ENCODE data around the gene DEFB132. TPM values are rescaled to one million over a fixed set of nuclear protein-coding genes. Genes with fewer than 3 reads are reported as not detected.

The DEFB132 gene
- total and polyA plus RNA-seq, 2 donors (not counting 1 experiment from before 2014, with no cell fraction given), result not detected

- Histone ChIP-seq H3K4me3 (replicated peaks in 1 of 4; ENCODE audit: control extremely low read depth in 1 of 4, insufficient read depth in 1 of 4, low read depth in 3 of 4, low read length in 4 of 4) (no peak overlapping the region), H3K9me3 (ENCODE audit: control insufficient read depth, insufficient read depth, low read depth, low read length) (no peaks in the 10 kb centered on the region), H3K27ac (ENCODE audit: insufficient read depth, low read length) (no peak overlapping the region), H3K9ac (ENCODE audit: insufficient read depth, low read length) (no peak overlapping the region), H4K20me1 (ENCODE audit: control insufficient read depth, extremely low read depth, insufficient read depth, low read length) (no peaks in the 10 kb centered on the region), H3K36me3 (ENCODE audit: control insufficient read depth, insufficient read depth, low read length) (no peaks in the 10 kb centered on the region), H3K4me1 (ENCODE audit: control insufficient read depth, extremely low read depth, insufficient read depth, low read length) (peaks cover 8% of the 10 kb centered on the region), H3K4me2 (ENCODE audit: extremely low read depth, insufficient read depth, low read length) (no peak overlapping the region), H2AFZ (ENCODE audit: low read length) (no peak overlapping the region), H3K79me2 (ENCODE audit: control insufficient read depth, insufficient read depth, low read length) (peaks cover 36% of the 10 kb centered on the region), H3K27me3 (ENCODE audit: control insufficient read depth, insufficient read depth, low read length) (no peaks in the 10 kb centered on the region)
- TF ChIP-seq CTCF (conservative IDR thresholded peaks at IDR 0.05 in 1 of 2, IDR thresholded peaks at IDR 0.05 in 1 of 2; ENCODE audit: low read depth in 1 of 2, low read length in 2 of 2) (no peak), EZH2 (IDR thresholded peaks at IDR 0.05; ENCODE audit: low read length, missing control alignments) (no peak)
- DNase-seq (ENCODE audit: low read depth in 2 of 2), result no peak
Measured at GRCh38 chr20:301886-302848, 44.6 kb downstream of the DEFB132 start.

- no peak overlapping the region for H3K4me2 ChIP-seq (ENCODE audit: extremely low read depth, insufficient read depth, low read length)
- no peaks in the 10 kb centered on the region for H3K9me3 ChIP-seq (ENCODE audit: control insufficient read depth, insufficient read depth, low read depth, low read length)
- peaks cover 14% of the 10 kb centered on the region for H3K4me1 ChIP-seq (ENCODE audit: control insufficient read depth, extremely low read depth, insufficient read depth, low read length)
- H2AFZ ChIP-seq (ENCODE audit: low read length), result no peak overlapping the region
- no peaks in the 10 kb centered on the region for H4K20me1 ChIP-seq (ENCODE audit: control insufficient read depth, extremely low read depth, insufficient read depth, low read length)
- H3K27me3 ChIP-seq (ENCODE audit: control insufficient read depth, insufficient read depth, low read length), result no peaks in the 10 kb centered on the region
- H3K9ac ChIP-seq (ENCODE audit: insufficient read depth, low read length), result no peak overlapping the region
- H3K27ac ChIP-seq (ENCODE audit: insufficient read depth, low read length), result no peak overlapping the region
- H3K4me3 ChIP-seq (replicated peaks in 1 of 4; ENCODE audit: control extremely low read depth in 1 of 4, insufficient read depth in 1 of 4, low read depth in 3 of 4, low read length in 4 of 4), result no peak overlapping the region
- DNase-seq (ENCODE audit: low read depth in 2 of 2), result no peak
- no peaks in the 10 kb centered on the region for H3K36me3 ChIP-seq (ENCODE audit: control insufficient read depth, insufficient read depth, low read length)
- TF ChIP-seq EZH2 (IDR thresholded peaks at IDR 0.05; ENCODE audit: low read length, missing control alignments) (no peak), CTCF (conservative IDR thresholded peaks at IDR 0.05 in 1 of 2, IDR thresholded peaks at IDR 0.05 in 1 of 2; ENCODE audit: low read depth in 1 of 2, low read length in 2 of 2) (no peak)
- peaks cover 4% of the 10 kb centered on the region for H3K79me2 ChIP-seq (ENCODE audit: control insufficient read depth, insufficient read depth, low read length)
Measured at GRCh38 chr20:305745-306144, 48.2 kb downstream of the DEFB132 start.

- Histone ChIP-seq H3K27me3 (ENCODE audit: control insufficient read depth, insufficient read depth, low read length) (no peaks in the 10 kb centered on the region), H3K36me3 (ENCODE audit: control insufficient read depth, insufficient read depth, low read length) (no peaks in the 10 kb centered on the region), H2AFZ (ENCODE audit: low read length) (no peak overlapping the region), H3K9ac (ENCODE audit: insufficient read depth, low read length) (no peak overlapping the region), H3K9me3 (ENCODE audit: control insufficient read depth, insufficient read depth, low read depth, low read length) (no peaks in the 10 kb centered on the region), H3K4me1 (ENCODE audit: control insufficient read depth, extremely low read depth, insufficient read depth, low read length) (peaks cover 9% of the 10 kb centered on the region), H3K4me2 (ENCODE audit: extremely low read depth, insufficient read depth, low read length) (no peak overlapping the region), H4K20me1 (ENCODE audit: control insufficient read depth, extremely low read depth, insufficient read depth, low read length) (no peaks in the 10 kb centered on the region), H3K27ac (ENCODE audit: insufficient read depth, low read length) (peak overlapping the region; percentile 97), H3K4me3 (replicated peaks in 1 of 4; ENCODE audit: control extremely low read depth in 1 of 4, insufficient read depth in 1 of 4, low read depth in 3 of 4, low read length in 4 of 4) (no peak overlapping the region), H3K79me2 (ENCODE audit: control insufficient read depth, insufficient read depth, low read length) (no peaks in the 10 kb centered on the region)
- DNase-seq (ENCODE audit: low read depth in 2 of 2), result no peak
- TF ChIP-seq EZH2 (IDR thresholded peaks at IDR 0.05; ENCODE audit: low read length, missing control alignments) (no peak), CTCF (conservative IDR thresholded peaks at IDR 0.05 in 1 of 2, IDR thresholded peaks at IDR 0.05 in 1 of 2; ENCODE audit: low read depth in 1 of 2, low read length in 2 of 2) (no peak)
Measured at GRCh38 chr20:308427-309038, 51.0 kb downstream of the DEFB132 start.

All from fibroblast of lung (primary cell).